Measurements from ENCODE around the gene LAMA5.

- TF ChIP-seq, protein P1, sequence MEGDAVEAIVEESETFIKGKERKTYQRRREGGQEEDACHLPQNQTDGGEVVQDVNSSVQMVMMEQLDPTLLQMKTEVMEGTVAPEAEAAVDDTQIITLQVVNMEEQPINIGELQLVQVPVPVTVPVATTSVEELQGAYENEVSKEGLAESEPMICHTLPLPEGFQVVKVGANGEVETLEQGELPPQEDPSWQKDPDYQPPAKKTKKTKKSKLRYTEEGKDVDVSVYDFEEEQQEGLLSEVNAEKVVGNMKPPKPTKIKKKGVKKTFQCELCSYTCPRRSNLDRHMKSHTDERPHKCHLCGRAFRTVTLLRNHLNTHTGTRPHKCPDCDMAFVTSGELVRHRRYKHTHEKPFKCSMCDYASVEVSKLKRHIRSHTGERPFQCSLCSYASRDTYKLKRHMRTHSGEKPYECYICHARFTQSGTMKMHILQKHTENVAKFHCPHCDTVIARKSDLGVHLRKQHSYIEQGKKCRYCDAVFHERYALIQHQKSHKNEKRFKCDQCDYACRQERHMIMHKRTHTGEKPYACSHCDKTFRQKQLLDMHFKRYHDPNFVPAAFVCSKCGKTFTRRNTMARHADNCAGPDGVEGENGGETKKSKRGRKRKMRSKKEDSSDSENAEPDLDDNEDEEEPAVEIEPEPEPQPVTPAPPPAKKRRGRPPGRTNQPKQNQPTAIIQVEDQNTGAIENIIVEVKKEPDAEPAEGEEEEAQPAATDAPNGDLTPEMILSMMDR (conservative IDR thresholded peaks at IDR 0.05; ENCODE audit: low read depth in 2 of 2): no peak
- TF ChIP-seq EZH2phosphoT487 (IDR thresholded peaks at IDR 0.05; ENCODE audit: unreplicated experiment) (no peak), POLR2AphosphoS5 (IDR thresholded peaks at IDR 0.05; ENCODE audit: low read depth) (no peak), JUNB (IDR thresholded peaks at IDR 0.05; ENCODE audit: unreplicated experiment) (no peak)
Measured at GRCh38 chr20:62406635-62407176, 39.6 kb upstream of the LAMA5 start.

All from GM23338 (cell line).